Activated CD8-positive, alpha-beta memory T cell treated with anti-CD3 and anti-CD28 coated beads for 24 hours (primary cell): ENCODE results near the gene NHLH2.

Source experiments
- DNase-seq: peaks from one replicate; pipeline ENCODE4 v3.0.0-alpha.2; 2020

NHLH2 gene

DNA sequence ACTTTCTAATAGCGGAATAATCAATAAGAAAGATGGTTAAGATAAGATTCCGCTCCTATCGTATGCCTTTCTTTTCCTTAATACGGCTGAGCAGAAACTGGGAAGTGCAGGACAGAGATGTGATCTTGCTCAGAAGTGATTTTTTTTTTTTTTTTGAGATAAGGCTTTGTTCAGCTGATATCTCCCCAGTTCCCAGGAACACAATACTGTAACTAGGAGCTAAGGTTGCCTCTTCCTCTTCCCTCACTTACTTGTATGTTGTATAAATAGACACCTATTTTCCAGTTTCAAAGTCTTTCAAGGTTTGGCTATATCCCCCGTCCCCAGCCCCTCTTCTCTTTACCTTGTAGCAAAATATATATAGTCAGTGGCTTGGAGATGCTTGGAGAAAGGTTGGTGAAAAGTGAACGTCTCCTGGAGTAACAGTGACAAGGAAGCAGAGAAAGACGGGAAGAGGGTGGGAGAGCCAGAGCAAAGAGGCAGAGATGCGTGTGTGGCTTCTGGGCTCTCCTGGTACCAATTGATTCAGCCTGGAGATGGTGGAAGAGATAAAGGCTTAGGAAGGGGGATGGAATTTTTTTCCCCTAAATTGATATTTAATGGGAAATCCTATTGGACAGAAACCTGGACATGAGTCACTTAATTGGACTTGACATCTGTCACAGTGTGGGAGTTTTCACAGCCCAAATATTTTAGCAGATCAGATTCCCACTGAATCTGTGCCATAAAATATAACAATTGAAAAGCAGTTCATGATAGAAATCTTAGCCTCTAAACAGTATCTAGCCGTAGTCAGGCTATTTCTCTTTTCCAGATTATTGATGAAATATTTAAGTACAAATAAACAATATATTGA is at the start of gene NHLH2:
Gene NHLH2 (minus strand): TSS at position 522 of the 856 bp plus-strand sequence. CDS start 2,754 bp downstream, outside the sequence.
- no peak for DNase-seq

DNA sequence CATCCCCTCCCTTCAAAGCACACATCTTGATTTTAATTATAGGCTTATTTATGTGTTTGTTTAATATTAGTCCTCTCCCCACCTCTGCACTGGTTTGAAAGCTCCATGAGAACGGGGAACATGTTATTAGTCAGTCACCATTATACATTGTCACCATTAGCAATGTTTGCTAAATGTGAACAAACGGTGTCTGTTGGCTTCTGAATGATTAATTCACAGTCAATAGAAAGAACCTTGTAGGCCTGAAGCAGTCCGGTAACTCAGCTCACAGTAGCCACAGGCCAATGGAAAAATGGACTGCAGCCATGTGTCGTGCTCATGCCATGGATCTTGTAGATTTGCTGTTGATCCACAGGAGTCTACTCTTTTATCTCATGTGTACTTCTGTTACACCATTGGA is 49.7 kb upstream of the NHLH2 start:
- no peak for DNase-seq

DNA sequence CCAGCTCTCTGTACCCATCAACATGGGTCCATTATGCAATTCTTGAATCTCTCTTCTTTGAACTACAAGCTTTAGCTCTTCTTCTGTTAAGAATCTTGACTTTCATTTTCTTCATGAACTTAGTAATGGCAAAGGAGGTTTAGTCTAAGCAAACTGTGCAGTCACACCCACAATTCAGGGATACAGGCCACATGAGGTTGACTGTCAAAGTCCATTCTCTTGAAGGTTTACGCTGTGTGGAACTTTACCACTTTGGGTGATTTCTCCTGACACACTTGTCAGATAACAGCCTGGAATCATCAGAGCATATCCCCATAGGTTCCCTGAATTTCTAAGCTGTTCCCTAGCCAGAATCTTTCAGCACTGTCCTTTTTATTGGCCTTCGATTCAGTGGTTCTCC is 48.0 kb upstream of the NHLH2 start:
- no peak for DNase-seq

DNA sequence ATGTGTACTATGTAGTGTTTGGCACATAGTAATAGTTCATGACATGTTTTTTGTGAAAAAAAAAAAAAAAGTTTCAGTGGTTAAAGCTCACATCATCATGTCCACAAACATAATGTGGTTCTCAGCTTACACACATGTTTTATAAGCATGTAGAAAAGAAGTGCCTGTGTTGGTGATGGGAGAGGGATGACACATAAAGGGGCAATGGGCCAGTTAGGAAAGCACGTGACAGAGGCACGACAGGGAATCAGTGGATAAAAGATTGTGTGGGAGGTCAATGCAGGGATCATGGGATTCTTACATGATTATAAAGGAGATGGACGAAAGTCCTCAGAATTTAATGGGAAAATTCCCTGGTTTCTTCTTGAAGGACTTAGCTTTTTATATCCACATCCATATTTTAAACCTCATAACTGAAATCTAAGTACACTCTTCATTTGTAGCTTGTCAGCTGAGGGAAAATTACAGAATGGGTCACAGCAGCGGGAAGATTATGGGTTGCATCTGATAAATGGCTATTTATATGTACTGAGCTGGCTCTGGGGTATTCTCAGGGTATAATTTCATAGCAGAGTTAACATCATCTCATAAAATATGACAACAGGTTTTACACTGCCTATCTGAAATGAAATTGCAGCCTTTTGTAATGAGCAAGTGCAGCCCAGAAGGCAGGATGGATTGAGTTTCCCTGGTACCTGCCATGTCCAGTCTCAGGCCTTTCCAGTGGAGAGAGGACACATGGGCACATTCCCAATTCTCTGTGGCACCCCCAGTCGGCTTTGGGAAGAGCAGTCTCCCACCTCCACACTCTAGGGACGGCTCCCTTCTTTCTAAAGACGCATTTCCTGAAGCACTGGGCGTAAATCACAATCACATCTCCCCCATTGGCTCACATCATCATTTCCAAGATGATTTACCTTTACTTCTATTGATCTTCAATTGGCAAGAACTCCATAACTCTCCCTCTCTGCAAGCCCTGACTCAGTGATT is 42.3 kb upstream of the NHLH2 start:
- no peak for DNase-seq

DNA sequence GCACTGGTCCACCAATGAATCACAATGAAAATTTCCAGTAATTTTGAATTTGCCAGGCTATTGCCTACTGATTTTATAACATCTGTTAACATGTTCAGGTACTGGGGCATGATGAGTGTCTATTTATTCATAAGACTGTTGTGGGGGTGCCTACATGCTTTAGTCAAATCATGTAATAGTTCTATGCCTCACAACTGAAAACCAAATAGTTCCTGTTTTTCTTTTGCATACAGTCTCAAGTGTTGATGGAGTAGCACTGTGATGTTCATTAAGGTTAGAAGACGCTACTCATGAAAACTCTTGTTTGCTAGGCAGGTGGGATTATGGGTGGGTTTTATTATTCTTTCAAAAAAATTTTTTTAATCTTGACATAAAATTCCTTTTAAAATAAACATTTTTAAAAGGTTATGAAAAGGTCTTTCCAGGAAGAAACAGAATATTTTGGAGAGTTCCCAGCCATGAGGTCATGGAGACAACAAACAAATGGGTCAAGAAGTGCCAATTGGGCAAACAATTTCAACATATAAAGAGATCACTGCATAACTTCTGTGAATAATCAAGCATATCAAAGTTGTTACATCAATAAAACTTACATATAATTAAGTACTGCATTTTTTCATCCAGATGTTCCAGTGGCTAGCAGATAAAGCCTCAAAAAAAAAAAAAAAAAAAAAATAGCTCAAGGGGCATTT is 40.2 kb upstream of the NHLH2 start:
- no peak for DNase-seq

DNA sequence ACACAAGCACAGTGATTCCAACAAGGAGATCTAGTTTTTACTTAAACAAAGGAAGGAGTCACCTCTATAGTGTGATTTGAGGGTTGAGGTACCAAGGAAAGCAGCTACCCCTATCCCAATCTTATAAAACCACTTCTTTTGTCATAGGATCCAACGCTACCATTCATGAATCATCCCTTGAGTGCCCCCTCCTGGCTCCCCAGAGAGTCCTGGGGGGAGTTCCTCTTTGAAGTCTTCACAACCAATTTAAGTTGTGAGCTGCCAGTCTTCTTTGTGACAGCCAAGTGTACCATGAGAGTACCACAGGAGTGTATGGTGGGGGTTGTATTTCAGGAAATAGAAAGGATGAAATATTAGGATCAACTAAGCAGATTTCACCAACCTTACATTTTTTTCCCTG is 39.1 kb upstream of the NHLH2 start:
- no peak for DNase-seq

DNA sequence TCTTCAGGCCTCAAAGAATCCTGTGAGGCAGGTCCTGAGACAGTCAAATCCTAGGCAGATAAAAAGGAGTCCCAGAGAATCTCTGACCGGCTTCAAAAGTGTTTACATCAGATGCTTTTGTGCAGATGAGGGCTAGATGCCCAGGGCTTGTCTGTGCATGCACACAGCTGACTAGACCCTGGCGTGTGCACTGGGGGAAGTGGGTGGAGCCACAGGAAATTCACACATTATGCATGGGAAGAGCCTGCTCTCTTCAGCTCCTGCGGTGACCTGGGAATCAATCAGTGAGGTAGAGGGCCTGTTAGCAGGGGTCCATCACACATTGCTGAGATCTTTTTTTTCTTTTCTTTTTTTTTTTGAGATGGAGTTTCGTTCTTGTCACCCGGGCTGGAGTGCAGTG is 36.6 kb upstream of the NHLH2 start:
- DNase-seq: no peak

DNA sequence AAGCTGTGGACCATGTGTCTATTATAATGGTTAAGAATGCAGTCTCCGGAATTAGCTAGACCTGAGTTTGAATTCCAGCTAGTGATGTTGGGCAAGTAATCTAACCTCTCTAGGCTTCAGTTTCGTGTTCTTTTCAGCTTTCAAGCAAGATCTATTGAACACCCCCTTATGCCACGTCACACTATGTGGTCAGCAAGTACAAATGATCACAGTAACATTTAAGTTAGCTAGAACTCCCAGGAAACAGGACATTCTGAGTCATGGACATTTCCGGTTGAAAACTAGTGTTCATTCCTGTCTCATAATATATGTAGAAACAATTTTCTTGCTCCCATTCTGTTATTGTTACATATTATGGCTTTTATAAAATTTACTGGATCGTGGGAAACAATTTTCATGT is 34.0 kb upstream of the NHLH2 start:
- no peak for DNase-seq

DNA sequence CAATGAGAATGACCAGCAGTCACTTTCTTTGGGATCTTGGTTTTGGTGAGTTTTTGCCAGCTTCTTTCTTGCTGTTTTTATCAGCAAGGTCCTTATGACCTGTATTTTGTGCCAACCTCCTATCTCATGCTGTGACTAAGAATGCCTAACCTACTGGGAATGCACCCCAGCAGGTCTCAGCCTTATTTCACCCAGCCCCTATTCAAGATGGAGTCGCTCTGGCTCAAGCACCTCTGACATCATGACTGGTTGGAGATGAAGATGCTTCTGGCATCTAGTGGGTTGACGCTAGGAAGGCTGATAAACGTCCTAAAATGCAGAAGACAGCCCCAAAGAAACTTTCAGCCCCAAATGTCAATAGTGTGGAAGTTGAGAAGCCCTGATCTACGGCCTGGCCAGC is 33.6 kb upstream of the NHLH2 start:
- no peak for DNase-seq

DNA sequence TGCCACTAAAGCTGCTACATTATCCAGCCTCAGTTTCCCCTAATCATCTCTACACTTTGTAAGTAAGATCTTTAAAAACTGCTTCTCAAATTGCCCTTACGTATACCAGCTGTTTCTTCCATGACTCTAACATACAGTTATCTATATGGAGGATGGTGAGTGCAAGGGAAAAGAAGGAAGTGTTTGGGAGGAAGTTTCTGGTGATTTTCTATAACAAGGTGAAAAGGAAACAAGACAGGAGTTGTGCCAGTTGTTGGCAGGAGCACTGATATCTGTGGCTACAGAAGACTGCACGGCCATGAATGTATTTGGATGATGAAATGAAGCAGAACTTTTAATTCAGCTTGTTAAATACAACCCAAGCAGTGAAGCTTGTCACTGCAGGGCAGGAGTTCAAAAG is 32.3 kb upstream of the NHLH2 start:
- no peak for DNase-seq

DNA sequence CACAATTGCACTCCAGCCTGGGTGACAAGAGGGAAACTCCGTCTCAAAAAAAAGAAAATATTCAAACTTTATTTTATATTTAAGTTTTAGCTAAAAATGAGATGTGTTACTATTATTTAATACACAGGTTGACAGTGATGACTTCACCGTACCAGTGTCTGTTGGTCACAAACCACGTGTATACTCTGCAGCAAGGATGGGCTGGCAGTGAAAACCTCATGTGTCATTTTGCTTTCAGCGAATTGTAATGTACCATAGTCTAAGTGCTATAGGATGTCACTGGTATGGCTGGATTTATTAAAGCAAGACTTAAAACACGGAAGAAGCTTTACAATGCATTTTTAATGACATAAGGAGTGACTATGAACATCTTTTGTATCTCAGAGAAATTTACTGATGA is 28.1 kb upstream of the NHLH2 start:
- no peak for DNase-seq

DNA sequence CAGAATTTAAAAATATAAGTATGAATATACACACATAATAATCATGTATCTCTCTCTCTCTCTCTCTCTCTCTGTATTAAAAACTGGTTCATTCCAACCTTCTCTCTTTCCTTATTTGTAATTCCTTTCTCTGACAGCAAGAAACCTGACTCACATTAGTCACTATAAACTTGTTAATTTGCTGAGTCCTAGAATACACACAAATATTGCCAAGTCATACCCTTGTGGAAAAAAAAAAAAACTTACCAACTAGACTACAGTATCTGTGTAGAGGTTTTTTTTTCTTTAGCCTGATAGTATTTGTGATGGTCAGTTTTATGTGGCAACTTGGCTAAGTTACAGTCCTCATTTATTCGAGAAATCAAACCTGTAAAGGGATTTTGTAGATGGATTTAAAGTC is 26.3 kb upstream of the NHLH2 start:
- DNase-seq: no peak

DNA sequence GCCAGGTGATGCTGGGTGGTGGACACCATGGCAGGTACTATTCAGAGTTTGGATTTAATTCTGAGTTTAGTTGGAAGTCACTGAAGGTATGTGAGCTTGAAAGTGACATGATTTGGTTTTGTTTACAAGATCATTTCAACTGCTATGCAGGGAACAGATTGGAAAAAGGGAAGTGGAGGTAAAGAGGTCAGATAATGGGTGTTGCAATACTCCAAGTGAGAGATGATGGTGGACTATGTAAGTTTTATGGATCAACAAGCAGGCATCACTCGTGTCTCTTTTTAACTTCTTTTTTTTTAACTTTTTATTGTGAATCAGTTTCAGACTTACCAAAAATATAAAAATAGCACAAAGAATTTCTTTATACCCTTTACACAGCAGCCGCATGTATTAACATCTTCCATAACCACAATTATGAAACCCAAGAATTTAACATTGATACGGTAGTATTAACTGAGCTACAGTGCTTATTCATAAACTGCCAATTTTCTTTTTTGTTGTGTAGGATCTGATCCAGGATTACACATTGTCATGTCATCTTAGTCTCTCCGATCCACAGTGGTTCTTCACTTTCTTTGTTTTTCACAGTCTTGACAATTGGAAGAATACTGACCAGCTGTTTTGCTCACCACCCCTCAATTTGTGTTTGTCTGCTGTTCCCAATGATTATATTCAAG is 24.9 kb upstream of the NHLH2 start:
- DNase-seq: no peak

DNA sequence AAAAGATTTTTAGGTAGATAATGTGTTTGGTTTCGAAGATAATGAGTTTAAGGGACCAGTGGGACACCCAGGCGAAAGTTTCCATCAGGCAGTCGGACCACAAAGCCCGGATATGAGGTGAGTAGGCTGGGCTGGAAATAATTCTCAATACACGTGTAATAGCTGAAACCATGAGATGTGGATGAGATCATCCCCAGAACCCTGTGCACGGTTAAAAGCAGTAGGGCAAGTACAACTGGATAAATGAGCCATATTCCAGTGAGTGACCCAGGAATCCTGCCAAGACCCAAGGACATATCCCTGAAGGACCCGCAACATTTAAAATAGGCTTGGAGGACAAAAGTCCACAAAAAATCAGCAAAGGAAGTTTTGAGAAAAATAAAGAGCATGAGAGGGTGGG is 21.5 kb upstream of the NHLH2 start:
- no peak for DNase-seq

DNA sequence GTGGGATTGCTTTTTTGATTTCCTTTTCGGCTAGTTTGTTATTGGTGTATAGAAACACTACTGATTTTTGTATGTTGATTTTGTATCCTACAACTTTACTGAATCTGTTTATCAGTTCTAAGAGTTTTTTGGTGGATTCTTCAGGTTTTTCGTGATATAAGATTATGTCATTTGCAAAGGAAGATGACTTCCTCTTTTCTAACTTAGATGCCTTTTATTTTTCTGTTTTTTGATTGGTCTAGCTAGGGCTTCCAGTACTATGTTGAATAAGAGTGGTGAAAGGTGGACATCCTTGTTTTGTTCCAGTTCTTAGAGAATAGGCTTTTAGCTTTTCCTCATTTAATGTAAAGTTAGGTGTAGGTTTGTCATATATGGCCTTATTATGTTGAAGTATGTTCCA is 13.1 kb upstream of the NHLH2 start:
- DNase-seq: no peak

DNA sequence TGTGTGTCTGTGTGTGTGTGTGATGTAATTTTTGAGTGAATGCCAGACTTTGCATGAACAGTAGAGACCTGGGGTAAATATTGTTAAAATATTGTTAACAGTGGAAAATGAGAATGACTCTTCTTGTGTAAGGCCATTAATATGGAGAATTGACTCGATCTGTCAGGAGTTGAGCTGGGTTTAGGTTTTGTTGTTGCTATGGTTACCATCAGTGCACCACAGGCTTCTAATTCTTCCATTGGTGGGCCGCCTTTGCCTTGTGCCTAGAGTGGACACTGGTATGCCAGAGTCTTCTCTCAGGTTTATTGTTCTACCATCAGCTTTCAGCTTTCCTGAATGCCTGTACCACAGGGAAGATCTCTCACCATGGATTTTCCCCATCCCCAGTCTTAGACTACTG is 10.0 kb upstream of the NHLH2 start:
- no peak for DNase-seq

DNA sequence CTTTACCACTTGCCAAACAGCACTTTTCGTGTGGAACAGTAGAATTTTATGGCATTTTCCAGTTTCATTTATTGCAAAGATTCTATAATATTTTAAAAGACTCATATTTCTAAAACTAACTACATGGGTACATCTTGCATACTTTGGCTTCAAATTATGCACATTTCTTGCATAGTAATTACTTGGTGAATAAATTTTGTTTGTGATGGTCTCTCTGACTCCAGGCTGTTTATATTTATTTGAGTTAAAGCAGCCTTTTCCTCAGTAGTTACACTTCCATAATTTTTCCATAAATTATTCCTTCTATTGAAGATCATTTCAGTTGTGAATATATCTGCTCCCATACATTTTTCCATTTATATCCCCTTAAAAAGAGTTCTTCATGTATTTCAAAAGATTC is 6.9 kb upstream of the NHLH2 start:
- DNase-seq: no peak

DNA sequence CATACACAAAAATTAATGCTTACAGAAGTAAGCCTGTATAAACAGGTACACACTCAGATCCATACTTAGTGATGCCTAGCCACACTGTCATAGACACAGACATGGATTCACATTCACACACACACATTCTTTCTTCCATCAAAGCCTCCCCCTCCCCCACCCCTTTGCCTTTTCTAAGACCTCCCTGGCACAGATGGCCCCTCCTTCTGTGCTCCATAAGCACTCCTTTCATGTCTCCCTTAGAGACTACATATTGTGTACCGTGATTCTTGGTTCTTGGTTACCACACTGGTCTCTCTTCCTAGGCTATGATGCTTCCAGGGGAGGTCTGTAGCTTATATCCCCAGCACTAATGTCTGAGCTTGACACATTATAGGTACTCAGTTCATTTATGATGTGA is 2.0 kb upstream of the NHLH2 start:
- DNase-seq: no peak

DNA sequence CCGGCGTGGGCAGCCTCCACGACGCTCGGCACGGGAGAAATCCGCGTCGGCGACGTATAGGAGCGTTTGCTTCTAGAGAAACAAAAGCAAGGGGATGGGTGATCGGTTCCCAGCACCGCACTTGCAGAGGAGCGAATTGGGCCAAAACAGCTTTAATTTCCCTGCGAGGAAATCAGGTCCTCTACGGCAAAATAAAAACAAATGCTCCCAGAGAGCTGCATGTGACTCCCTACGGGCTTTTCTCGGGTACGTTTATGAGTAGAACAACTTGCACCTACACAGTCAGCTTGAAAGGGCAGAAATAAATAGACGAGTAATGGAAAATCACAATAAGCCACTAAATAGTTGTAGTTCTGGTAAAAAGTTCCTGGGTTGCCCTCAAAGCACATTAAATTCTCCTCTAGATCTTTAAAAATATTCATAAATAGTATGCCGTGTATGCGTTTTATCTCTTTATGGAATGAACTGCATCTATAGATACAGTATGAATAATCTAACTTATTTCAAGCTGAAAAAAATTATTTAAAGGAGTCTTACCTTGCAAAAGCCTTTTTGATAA is 1.2 kb downstream of the NHLH2 start:
- no peak for DNase-seq

DNA sequence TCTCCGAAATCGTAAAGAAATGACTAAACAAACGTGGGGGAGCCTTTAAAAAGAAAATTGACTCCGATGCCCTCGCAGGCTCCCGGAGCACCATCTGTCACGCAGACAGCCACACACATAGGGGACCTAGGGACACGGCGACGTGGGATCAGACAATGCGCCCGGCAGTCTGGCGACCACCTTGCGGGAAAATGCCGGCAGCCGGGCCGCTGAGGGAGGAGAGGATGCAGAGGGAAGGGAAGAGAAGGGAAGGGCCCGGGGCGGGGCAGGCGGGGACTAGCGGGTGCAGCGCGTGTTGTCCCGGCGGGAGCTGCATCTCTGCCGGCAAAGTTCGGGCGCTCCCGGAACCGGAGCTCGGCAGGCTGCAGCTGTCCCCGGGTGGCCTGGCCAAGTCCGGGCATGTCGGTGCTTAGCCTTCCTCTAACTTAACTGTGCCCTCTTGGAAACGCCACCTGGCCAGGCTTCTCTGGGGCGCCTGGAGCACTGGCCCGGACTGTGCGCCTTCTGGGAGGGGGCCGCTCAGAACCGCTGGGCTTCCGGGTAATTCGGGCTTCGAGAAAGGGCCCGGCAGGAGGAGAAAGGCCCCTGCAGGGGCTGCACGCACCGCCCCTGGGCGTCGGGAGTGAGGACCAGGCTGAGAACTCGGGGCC is 1.8 kb downstream of the NHLH2 start:
- peak; percentile 60 for DNase-seq

DNA sequence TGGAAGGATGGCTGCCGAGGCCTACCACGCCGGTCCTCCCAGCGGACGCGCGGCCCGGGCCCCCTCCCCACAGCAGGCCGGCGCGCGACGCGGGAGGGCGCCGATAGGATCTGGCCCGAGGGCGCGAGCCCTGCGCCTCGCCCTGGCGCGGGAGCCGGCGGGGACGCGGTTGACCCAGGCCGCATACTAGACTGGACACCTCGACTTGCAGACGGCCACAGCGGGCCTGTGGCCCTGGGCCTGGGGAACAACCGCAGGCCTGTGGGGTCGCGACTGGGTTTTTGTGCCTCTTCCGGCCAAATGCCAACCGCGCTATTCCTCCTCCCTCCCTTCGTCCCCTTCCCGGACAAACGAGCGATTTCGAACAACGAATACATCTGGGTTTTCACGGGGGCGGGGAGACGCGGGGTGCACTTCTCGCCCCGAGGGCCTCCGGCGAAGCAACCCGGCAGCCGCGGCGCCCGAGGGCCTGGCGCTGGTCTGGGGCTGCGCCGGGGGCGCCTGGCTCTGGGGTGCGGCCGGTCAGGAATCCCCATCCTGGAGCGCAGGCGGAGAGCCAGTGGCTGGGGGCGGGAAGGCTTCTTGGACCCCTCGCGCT is 2.4 kb downstream of the NHLH2 start:
- DNase-seq: no peak
